Measurements from ENCODE around the gene DNAJC1.

GRCh38 chr10:21969326-21970287, 33.9 kb downstream of the DNAJC1 start:
- no peak for TF ChIP-seq CTCF (IDR thresholded peaks at IDR 0.05)
- no peak for TF ChIP-seq POLR2A (IDR thresholded peaks at IDR 0.05)
